HG03064 (cell line): ENCODE results near the gene RPL27.
"Not testable (repeated sequence)": the region's sequence is repeated elsewhere in the genome, so short reads cannot be mapped to it uniquely, and the experiment has no call there.

Experiments
- ATAC-seq: cut with Tn5 transposase; IDR thresholded peaks from one replicate; pipeline ENCODE4 v1.9.1; 2021; ENCODE audit warnings: low read depth; ENCODE audit not compliant: unreplicated experiment

The RPL27 gene

GRCh38 chr17:42997984-42998938 lies at the start of gene RPL27:
TSS of gene RPL27 (plus strand) at chr17:42998419. CDS start at chr17:42998751, 332 bp downstream.
- peak; percentile 85 for ATAC-seq

GRCh38 chr17:42950044-42950783 lies 48.0 kb upstream of the RPL27 start:
- ATAC-seq = no peak

GRCh38 chr17:42953669-42954068 lies 44.5 kb upstream of the RPL27 start:
- no peak for ATAC-seq

- peak; percentile 80 for ATAC-seq
Measured at GRCh38 chr17:42964161-42964932, 33.9 kb upstream of the RPL27 start, which contains the start of gene AARSD1. TSS of gene AARSD1 (minus strand) at chr17:42964454. CDS start at chr17:42964440, 14 bp downstream.

- no peak for ATAC-seq
Measured at GRCh38 chr17:42967925-42968324, 30.3 kb upstream of the RPL27 start.

GRCh38 chr17:42969001-42969581 lies 29.1 kb upstream of the RPL27 start:
- ATAC-seq = no peak

GRCh38 chr17:42971589-42971988 lies 26.6 kb upstream of the RPL27 start:
- ATAC-seq = no peak

GRCh38 chr17:42973323-42973722 lies 24.9 kb upstream of the RPL27 start:
- ATAC-seq = not testable (repeated sequence)

- no peak for ATAC-seq
Measured at GRCh38 chr17:42975265-42975664, 23.0 kb upstream of the RPL27 start.

GRCh38 chr17:42975701-42976100 lies 22.5 kb upstream of the RPL27 start:
- not testable (repeated sequence) for ATAC-seq

GRCh38 chr17:42979511-42980273 lies 18.5 kb upstream of the RPL27 start, which contains the start of gene PTGES3L:
TSS of gene PTGES3L (minus strand) at chr17:42980080. CDS start at chr17:42980053, 27 bp downstream.
- peak; percentile 17 for ATAC-seq

- ATAC-seq = peak; percentile 70
Measured at GRCh38 chr17:42980274-42980765, 17.9 kb upstream of the RPL27 start, which contains the start of gene RUNDC1. TSS of gene RUNDC1 (plus strand) at chr17:42980565. CDS start at chr17:42980577, 12 bp downstream.

GRCh38 chr17:42980766-42981397 lies 17.3 kb upstream of the RPL27 start:
- peak; percentile 35 for ATAC-seq

GRCh38 chr17:42982266-42982665 lies 16.0 kb upstream of the RPL27 start:
- ATAC-seq = no peak

- ATAC-seq = no peak
Measured at GRCh38 chr17:42985225-42985624, 13.0 kb upstream of the RPL27 start.

GRCh38 chr17:42989141-42989540 lies 9.1 kb upstream of the RPL27 start:
- ATAC-seq = no peak

- ATAC-seq = no peak
Measured at GRCh38 chr17:42989726-42990652, 8.2 kb upstream of the RPL27 start.

- ATAC-seq = no peak
Measured at GRCh38 chr17:42991471-42991870, 6.7 kb upstream of the RPL27 start.
